ENCODE data around the gene RECK.
"Not testable (repeated sequence)": the region's sequence is repeated elsewhere in the genome, so short reads cannot be mapped to it uniquely, and the experiment has no call there.

Gene RECK

DNA sequence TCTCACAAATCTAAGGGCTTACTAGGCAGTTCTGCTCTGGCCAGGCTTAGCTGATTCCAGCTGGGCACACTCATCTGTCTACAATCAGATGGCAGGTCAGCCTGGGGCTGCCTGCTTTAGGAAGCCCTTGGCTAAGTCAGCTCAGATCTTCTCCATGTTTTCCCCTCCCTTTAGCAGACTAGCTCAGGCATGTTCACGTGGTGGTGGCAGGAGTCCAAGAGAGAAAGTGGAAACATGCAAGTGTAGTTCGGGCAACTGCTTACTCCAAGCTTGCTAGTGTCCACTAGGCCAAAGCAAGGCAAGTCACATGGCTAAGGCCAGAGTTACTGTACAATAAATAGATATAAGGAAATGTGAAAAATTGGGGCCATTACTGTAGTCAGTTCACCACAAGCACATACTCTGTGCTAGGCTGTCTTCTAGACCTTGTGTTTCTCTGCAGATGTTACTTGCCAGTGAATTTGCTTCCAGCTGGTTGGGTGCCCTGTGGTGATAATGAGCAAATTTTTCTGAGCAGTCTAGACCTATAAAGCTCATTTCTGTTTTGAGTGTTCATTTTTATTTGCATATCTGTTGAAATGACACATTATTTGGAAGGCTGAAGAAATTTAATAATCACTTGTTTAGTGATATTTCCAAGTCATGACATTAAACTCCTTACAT, 38.3 kb downstream of the RECK start:
- DNase-seq = peak; percentile 50

DNA sequence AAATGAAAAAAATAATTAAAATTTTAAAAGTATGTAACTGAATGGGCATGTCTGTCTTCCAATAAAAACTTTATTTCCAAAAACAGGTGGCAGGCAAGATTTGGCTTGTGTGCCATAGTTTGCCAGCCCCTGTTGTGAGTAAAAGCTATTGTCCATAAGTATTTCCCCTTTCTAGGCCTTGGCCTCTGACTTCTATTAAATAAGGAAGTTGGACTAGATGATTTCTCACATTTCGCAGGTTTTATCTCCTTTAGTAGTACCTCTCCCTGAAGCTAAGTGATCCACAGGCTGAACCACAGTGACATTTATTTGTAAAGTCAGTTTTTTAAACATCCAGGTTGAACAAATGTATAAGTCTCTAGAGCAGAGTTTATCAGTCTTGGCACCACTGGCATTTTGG, 41.3 kb downstream of the RECK start:
- DNase-seq = no peak

DNA sequence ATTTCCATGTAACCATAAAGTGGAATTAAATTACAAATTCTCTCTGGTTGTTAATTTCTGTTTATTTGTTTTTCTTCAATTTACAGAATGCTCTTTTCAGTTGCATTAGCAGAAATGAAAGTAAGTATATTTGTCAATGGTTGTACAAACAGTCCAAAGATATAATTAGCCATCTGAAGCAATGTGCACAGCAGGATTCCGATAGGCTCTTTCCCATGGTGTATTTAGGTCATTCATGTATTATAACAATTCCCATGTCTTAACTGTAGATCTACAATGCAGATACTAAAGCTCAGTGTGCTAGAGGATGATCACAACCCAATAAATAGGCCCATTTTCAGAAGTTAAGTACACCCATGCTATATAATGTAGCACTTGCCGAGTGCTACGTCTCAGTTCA, 43.8 kb downstream of the RECK start:
- no peak for DNase-seq

DNA sequence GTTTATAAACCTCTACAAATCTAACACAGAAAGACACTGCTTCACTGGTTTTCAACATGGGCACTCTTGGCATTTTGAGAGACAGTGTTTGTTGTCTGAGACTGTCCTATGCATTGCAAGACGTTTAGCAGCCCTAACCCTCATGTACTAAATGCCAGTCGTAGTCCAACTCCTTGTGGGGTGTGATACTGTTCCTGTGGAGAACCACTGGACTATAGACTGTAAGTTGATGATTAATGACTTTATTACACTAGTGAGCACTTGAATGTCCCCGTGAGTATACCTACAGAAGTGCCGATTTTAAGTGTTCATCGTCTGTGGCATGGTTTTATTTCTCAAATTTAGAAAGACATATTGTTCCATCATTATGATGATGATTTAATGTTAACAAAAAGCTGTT, 46.2 kb downstream of the RECK start:
- DNase-seq = no peak

DNA sequence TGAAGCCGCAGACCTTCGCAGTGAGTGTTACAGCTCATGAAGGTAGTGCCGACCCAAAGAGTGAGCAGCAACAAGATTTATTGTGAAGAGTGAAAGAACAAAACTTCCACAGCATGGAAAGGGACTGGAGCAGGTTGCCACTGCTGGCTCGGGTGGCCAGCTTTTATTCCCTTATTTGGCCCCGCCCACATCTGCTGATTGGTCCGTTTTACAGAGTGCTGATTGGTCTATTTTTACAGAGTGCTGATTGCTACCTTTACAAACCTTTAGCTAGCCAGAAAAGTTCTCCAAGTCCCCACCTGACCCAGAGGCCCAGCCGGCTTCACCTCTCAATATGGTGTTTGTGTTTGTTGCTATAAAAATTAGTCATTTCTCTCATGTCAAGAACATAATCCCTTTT, 49.7 kb downstream of the RECK start:
- no peak for DNase-seq

GRCh38 chr9:36087054-36087453, 50.3 kb downstream of the RECK start:
- DNase-seq = not testable (repeated sequence)

DNA sequence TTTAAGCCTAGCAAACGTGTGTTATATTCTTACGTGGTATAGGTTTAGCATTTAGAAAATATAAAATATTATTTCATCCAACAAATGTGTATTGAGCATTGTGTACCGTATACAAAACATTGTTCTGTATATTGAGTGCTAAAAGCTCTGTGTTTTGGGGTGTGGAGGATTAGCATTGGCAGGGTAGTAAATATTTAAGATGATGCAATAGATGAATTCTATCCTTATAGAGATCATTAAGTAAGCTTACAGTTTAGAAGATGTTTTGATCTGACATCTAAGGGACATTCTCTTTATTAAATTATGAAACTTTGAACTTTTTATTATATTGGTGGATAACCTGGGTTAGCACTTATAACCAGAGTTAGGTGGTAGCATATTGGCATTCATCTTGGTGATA, 51.3 kb downstream of the RECK start:
- DNase-seq = no peak

DNA sequence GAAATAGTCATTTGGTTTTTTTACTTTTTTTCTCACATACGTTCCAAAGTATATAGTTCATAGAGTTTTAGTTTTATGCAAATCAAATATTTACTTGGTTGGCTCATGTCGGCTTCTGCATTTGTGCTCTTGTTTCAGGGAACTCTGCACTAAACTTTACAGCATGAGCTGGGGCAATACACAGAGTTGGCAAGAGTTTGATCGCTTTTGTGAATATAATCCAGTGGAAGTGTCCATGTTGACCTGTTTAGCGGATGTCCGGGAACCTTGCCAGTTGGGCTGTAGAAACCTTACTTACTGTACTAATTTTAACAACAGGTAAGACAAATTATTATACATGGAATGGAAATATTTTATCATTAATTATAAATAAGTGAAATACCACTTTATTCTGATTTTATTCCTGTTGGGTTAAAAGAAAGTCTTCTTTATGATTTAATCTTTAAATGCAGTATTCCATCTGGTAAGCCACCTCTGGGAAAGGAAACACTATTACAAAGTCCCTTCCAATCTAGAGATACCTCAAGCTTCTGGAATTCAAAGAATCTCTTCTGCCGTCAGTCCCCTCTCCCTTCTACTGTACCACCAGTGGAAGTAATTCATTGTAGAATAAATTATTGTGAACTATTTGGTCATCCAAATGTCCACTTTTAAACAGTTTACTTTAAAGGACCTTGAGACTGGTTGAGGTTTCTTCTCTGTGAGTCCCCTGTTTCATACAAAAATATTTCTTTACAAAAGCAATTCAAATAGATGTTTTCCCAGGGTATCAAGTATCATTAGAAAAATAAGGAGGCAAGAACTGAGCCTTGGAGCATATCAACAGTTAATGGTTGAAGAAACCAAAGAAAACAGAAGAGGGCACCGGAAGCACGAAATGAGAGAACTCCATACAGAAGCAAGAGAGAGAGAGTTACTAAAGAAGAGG, 54.6 kb downstream of the RECK start:
- DNase-seq = peak; percentile 8

DNA sequence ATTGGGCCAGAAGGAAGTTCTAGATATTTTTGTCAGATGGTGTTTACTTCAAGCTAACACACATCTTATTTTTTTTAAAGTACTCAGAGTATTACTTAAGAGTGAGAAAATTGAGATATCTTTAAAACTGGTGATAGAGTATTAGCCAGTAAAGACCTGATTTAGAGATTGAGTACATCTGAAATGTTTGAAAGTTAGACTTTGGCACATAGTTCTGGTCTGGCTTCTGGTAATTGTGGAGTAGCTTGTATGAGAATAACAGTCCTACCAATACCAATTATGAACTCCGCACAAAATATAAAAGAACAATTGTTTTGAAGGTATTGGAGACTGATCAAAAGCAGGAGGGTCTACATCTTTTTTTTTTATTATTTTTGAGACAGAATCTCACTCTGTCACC, 55.3 kb downstream of the RECK start:
- DNase-seq = no peak

DNA sequence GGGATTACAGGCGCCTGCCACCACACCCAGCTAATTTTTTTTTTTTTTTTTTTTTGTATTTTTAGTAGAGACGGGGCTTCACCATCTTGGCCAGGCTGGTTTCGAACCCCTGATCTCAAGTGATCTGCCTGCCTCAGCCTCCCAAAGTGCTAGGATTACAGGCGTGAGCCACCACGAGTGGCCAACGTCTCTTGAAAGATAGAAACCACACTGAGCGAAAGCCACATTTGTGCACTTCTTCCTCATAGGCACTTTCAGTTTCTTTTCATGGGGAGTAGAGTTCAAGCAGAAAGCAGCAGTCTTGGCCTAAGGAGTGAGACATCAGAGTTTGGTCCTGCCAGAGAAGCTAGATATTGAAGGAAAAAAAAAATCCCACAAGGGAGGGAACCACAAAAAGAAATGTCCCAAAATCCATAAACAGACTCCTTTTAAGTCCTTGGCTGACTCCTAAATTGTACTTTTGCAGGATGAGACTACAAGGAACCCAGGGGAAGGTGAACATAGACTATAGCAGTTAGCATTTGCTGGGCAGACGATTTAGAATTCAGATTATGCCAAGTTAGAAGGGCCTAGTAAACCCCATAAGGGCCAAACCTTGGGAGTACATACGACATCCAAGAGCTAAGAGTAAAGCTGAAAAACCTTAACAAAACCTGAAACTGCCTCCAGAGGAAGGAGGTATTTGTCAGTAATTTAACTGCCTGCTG, 55.9 kb downstream of the RECK start:
- DNase-seq = peak; percentile 57

- no peak for DNase-seq
Observed at GRCh38 chr9:36093384-36093783, 56.7 kb downstream of the RECK start.

DNA sequence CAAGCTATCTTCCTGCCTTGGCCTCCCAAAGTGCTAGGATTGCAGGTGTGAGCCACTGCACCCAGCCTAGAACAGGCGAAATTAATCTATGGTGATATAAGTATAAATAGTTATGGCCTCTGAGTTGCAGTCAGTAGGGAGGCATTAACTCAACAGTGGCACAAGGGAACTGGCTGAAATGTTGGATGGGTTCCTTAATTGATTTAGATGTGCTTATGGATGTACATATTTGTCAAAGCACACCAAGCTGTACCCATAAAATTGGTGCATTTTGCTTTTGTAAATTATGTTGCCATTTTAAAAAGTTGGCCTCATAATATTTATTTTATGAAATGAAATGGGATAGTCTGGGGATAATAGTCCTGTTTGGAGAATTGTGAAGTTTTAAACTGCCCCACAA, 63.0 kb downstream of the RECK start:
- DNase-seq = no peak

DNA sequence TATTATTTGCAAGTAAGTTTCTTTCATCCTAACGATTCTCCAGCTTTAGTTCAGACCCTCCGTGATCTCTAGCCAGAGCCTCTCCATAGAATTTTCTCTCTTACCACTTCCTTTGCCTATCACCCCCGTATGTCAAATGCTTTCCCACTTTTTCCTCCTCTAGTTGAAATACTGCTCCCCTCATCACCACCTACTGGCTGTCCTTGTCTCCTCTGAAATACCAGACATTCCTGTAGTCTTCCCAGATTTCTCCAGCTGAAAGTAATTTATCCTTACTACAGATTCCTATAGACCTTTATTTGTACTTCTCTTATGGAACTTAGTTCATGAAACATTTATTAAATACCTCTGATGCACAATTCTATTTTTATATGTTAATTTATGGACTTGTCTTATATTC, 63.8 kb downstream of the RECK start:
- DNase-seq = no peak

DNA sequence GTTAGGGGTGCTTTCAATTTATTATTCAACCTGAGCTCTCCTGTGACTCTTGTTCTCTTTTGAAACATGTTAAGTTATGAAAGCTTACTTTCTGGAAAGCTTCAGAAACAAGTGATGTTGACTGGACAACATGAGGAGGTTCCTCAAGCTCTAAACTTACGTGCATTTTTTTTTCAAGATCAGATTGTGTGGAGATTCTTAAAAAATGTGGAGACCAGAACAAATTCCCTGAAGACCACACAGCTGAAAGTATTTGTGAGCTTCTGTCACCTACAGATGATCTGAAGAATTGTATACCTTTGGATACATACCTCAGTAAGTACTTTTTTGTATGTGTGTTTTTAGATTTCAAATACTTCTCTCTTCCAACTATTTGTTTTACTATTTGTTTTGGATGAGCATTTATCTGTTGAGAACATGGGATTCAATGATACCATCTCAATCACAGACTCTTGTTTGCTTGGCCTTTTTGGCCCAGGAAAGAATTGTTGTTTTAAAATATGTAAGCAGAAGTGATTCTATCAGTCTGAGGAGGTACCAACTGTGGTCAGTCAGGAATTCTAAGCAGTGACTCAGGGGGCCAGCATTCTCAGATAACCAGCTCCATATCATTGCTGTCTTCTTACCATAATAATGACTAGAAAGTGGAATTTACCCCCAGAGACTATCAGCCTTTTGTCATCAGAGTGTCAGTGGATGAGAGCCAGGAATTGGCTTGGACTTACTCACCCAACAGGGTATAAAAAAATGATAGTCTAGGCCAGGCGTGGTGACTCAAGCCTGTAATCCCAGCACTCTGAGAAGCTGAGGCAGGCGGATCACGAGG, 65.4 kb downstream of the RECK start:
- no peak for DNase-seq

DNA sequence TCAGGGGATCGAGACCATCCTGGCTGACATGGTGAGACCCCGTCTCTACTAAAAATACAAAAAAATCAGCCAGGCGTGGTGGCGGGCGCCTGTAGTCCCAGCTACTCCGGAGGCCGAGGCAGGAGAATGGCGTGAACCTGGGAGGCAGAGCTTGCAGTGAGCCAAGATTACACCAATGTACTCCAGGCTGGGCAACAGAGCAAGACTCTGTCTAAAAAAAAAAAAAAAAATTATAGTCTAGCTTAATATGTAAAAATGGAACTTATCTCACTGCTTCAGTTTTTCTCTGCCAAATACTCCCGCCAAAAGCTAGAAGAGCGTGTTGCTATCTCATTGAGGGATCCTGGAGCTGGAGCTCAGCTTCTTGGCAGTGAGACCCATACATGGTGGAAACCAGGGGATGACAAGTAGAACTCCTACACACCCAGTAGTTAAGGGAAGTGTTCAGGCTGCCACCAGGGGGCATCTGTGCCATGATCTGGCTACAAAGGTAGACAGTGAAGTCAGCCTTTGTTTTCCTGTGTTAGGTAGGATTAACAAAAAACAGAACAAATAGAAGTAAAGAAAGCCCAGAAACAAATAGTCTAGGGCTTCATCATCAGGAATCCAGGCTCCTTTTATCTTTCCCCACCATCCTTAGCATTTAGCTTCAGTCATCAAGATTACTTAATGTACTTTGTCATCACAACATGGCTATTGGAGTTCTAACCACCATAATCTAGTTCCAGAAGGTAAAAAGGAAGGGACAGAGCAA, 66.2 kb downstream of the RECK start:
- peak; percentile 85 for DNase-seq

GRCh38 chr9:36109071-36109470, 72.4 kb downstream of the RECK start:
- DNase-seq = no peak

GRCh38 chr9:36110434-36110833, 73.7 kb downstream of the RECK start:
- DNase-seq = no peak

- no peak for DNase-seq
Observed at GRCh38 chr9:36112516-36112915, 75.8 kb downstream of the RECK start.

GRCh38 chr9:36113999-36114398, 77.3 kb downstream of the RECK start:
- DNase-seq = no peak

DNA sequence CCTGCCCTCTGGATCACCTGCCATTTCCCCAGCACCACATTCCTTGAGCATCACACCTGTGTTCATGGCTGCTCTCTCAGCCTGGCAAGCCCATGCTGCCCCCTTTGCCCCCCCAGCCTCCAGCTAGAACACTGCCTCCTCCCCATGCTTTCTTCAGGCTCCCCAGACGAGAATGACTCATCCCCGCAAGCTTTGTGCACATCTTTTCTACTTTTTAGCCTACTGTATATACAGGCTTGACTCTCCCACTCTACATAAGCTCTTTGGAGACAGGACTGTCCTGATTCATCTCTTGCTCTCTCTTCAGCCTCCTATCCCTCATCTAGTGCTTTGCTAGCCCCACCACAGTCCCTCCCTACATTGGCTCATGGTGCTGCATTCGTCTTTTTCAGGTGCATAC, 79.9 kb downstream of the RECK start:
- no peak for DNase-seq

- DNase-seq = no peak
Observed at GRCh38 chr9:36118201-36118600, 81.5 kb downstream of the RECK start.

GRCh38 chr9:36118706-36119105, 82.0 kb downstream of the RECK start:
- DNase-seq = no peak
